ENCODE results near the gene ZNF219. TPM values are rescaled to one million over a fixed set of nuclear protein-coding genes. Genes with fewer than 3 reads are reported as not detected.

The ZNF219 gene
- total RNA-seq, 1 experiment from 2014 or later = 84.5 TPM

- H3K4me1 Mint-ChIP-seq = peaks cover 11 to 14% of the 10 kb centered on the region in 2 experiments
- no peak overlapping the region for H2AFZ ChIP-seq (ENCODE audit: low read length)
- no peak overlapping the region for H4K91ac ChIP-seq (ENCODE audit: insufficient read length, low read depth, low read length)
- H3K56ac ChIP-seq (ENCODE audit: insufficient read length, low read depth, low read length) = no peak overlapping the region
- no peaks in the 10 kb centered on the region for H4K20me1 ChIP-seq (ENCODE audit: control insufficient read depth, insufficient read depth, insufficient read length)
- H3K36me3 Mint-ChIP-seq (ENCODE audit: insufficient read depth in 1 of 3, low read depth in 3 of 3) = no peaks in the 10 kb centered on the region
- H2BK5ac ChIP-seq (ENCODE audit: insufficient read length, low read length) = no peak overlapping the region
- H3K79me1 ChIP-seq (ENCODE audit: insufficient read depth, low read depth, low read length, poor library complexity, severe bottlenecking) = no peaks in the 10 kb centered on the region
- H3K27ac Mint-ChIP-seq = no peak overlapping the region
- H4K5ac ChIP-seq (ENCODE audit: insufficient read length, low read depth, low read length) = no peak overlapping the region
- H3K27me3 ChIP-seq (ENCODE audit: insufficient read depth, low read length) = no peaks in the 10 kb centered on the region
- no peak overlapping the region for H2AK5ac ChIP-seq (ENCODE audit: insufficient read length, low read length)
- no peak overlapping the region for H3K23ac ChIP-seq (ENCODE audit: insufficient read length, low read depth, low read length)
- H3K9me3 Mint-ChIP-seq = no peaks in the 10 kb centered on the region
- H2BK20ac ChIP-seq (ENCODE audit: low read depth, low read length, poor library complexity, severe bottlenecking) = no peak overlapping the region
- H4K8ac ChIP-seq (replicated peaks; ENCODE audit: insufficient read length, low read depth, low read length) = no peak overlapping the region
- 0 out of 2 replicates have a peak, but pooled peaks cover 4% of the 10 kb centered on the region for H3K27me3 Mint-ChIP-seq (ENCODE audit: low read depth)
- H3K4me2 ChIP-seq (ENCODE audit: insufficient read depth, insufficient read length, low read length) = no peak overlapping the region
- no peak overlapping the region for H3K4me3 Mint-ChIP-seq
- DNase-seq = no peak
- no peak overlapping the region for H2BK15ac ChIP-seq (ENCODE audit: low read depth, low read length)
- no peak overlapping the region for H3K14ac ChIP-seq (ENCODE audit: insufficient read depth, low read length)
- H3K4me1 ChIP-seq (ENCODE audit: insufficient read depth, low read length) = no peaks in the 10 kb centered on the region; the same call in 1 of the 2 replicates
- TF ChIP-seq CTCF (conservative IDR thresholded peaks at IDR 0.05) = no peak
- no peaks in the 10 kb centered on the region for H3K79me2 ChIP-seq (ENCODE audit: insufficient read depth, low read length)
- no peak overlapping the region for H3K4ac ChIP-seq (ENCODE audit: low read depth, low read length)
- H2BK120ac ChIP-seq (ENCODE audit: low read depth, low read length, poor library complexity, severe bottlenecking) = no peak overlapping the region
- WGBS (ENCODE audit: extremely low coverage, insufficient read length, low lambda C conversion rate) = no CpG with 5 or more reads among the region's 4 CpGs
- no peak overlapping the region for H3K18ac ChIP-seq (ENCODE audit: insufficient read length, low read depth, low read length)
- no peaks in the 10 kb centered on the region for H3K9me3 ChIP-seq (ENCODE audit: control insufficient read depth, low read depth, low read length)
- no peaks in the 10 kb centered on the region for H3K23me2 ChIP-seq (ENCODE audit: insufficient read length, low read depth, low read length, poor library complexity, severe bottlenecking)
- H2BK12ac ChIP-seq (ENCODE audit: insufficient read length, low read depth, low read length) = no peak overlapping the region
- no peak overlapping the region for H3T11ph ChIP-seq (ENCODE audit: low read length)
- H3K27ac ChIP-seq (ENCODE audit: insufficient read length, low read depth, low read length) = no peak overlapping the region
- no peak overlapping the region for H3K9ac ChIP-seq (ENCODE audit: extremely low read depth, insufficient read length, low read length)
Measured at GRCh38 chr14:21054768-21055145, 43.7 kb downstream of the ZNF219 start.

Measured in H9 (cell line).